Lower leg skin (tissue), 3 donors: ENCODE measurements around the gene RRP1B.

Experiments used
- POLR2A ChIP-seq, 2 donors: fragments of 450-650 bp; IDR thresholded peaks; one replicate each; pipeline ENCODE4 v1.6.1; 2016 to 2017; ENCODE audit warnings: antibody characterized with exemption in 2 of 2, mild to moderate bottlenecking in 1 of 2, moderate library complexity in 1 of 2
- TF ChIP-seq, protein P1 (sequence below), 3 donors: fragments of 450-650 bp; IDR thresholded peaks; one replicate each; pipeline ENCODE4 v1.5.1; 2016; ENCODE audit warnings: antibody characterized with exemption in 3 of 3, mild to moderate bottlenecking in 3 of 3, moderate library complexity in 2 of 3

DNA sequence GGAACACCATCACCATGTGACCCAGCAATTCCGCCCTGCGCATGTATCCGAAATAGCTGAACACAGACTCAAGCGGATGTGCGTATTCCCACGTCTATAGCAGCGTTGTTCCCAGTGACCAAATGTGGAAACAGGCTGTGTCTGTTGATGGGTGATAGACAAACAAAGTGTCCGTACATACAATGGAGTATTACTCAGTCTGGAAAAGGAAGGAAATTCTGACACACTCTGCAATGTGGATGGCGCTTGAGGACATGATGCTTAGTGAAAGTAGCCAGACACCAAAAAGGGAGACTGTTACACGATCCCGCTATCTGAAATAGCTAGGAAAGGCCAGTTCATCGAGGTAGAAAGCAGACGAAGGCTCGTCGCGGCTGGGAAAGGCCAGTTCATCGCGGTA, 85.4 kb downstream of the RRP1B start:
- TF ChIP-seq, protein P1, sequence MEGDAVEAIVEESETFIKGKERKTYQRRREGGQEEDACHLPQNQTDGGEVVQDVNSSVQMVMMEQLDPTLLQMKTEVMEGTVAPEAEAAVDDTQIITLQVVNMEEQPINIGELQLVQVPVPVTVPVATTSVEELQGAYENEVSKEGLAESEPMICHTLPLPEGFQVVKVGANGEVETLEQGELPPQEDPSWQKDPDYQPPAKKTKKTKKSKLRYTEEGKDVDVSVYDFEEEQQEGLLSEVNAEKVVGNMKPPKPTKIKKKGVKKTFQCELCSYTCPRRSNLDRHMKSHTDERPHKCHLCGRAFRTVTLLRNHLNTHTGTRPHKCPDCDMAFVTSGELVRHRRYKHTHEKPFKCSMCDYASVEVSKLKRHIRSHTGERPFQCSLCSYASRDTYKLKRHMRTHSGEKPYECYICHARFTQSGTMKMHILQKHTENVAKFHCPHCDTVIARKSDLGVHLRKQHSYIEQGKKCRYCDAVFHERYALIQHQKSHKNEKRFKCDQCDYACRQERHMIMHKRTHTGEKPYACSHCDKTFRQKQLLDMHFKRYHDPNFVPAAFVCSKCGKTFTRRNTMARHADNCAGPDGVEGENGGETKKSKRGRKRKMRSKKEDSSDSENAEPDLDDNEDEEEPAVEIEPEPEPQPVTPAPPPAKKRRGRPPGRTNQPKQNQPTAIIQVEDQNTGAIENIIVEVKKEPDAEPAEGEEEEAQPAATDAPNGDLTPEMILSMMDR (IDR thresholded peaks at IDR 0.05), result no peak
- TF ChIP-seq POLR2A (IDR thresholded peaks at IDR 0.05), result no peak
